ENCODE measurements around the gene C16orf46. TPM values are rescaled to one million over a fixed set of nuclear protein-coding genes. Genes with fewer than 3 reads are reported as not detected.

Gene C16orf46
- total RNA-seq, 1 donor from 2014 or later: 0.86 TPM

- DNase-seq: no peak
- H3K36me3 Mint-ChIP-seq (ENCODE audit: low read depth): no peaks in the 10 kb centered on the region
- H3K27ac Mint-ChIP-seq: no peak overlapping the region
- H3K27me3 Mint-ChIP-seq: peaks cover 1% of the 10 kb centered on the region
- H3K4me1 Mint-ChIP-seq: peaks cover 2% of the 10 kb centered on the region
- intact Hi-C loops (cut with micrococcal nuclease): no loop called here
- no peaks in the 10 kb centered on the region for H3K9me3 Mint-ChIP-seq
- no peak overlapping the region for H3K4me3 Mint-ChIP-seq
Observed at GRCh38 chr16:81066681-81067080, 10.4 kb downstream of the C16orf46 start.

GRCh38 chr16:81061871-81062608 is 15.0 kb downstream of the C16orf46 start:
- no peak for DNase-seq
- Mint-ChIP-seq H3K4me3 (no peak overlapping the region), H3K36me3 (ENCODE audit: low read depth) (no peaks in the 10 kb centered on the region), H3K27me3 (no peaks in the 10 kb centered on the region), H3K4me1 (no peaks in the 10 kb centered on the region), H3K27ac (no peak overlapping the region), H3K9me3 (no peaks in the 10 kb centered on the region)
- intact Hi-C loops (cut with micrococcal nuclease): no loop called here

GRCh38 chr16:81061307-81061640 is 15.8 kb downstream of the C16orf46 start:
- H3K4me1 Mint-ChIP-seq: no peaks in the 10 kb centered on the region
- intact Hi-C loops (cut with micrococcal nuclease): no loop called here

GRCh38 chr16:81060576-81061306 is 16.3 kb downstream of the C16orf46 start:
- Mint-ChIP-seq H3K4me1 (no peaks in the 10 kb centered on the region), H3K27ac (peak overlapping the region; percentile 29), H3K36me3 (ENCODE audit: low read depth) (no peaks in the 10 kb centered on the region), H3K4me3 (no peak overlapping the region), H3K9me3 (no peaks in the 10 kb centered on the region), H3K27me3 (no peaks in the 10 kb centered on the region)
- DNase-seq: no peak
- intact Hi-C loops (cut with micrococcal nuclease): no loop called here

More at GRCh38 chr16:81061307-81061640, 15.8 kb downstream of the C16orf46 start:
- Mint-ChIP-seq H3K4me3 (no peak overlapping the region), H3K27me3 (no peaks in the 10 kb centered on the region), H3K27ac (no peak overlapping the region), H3K9me3 (no peaks in the 10 kb centered on the region), H3K36me3 (ENCODE audit: low read depth) (no peaks in the 10 kb centered on the region)
- DNase-seq: no peak

GRCh38 chr16:81053761-81054160 is 23.3 kb downstream of the C16orf46 start:
- Mint-ChIP-seq H3K4me3 (no peak overlapping the region), H3K9me3 (peaks cover 19% of the 10 kb centered on the region), H3K27ac (no peak overlapping the region), H3K27me3 (peaks cover 2% of the 10 kb centered on the region), H3K36me3 (ENCODE audit: low read depth) (peaks cover 4% of the 10 kb centered on the region), H3K4me1 (no peaks in the 10 kb centered on the region)
- intact Hi-C loops (cut with micrococcal nuclease): no loop called here
- DNase-seq: no peak

- Mint-ChIP-seq H3K9me3 (peaks cover 3% of the 10 kb centered on the region), H3K36me3 (ENCODE audit: low read depth) (peaks cover 63% of the 10 kb centered on the region)
Observed at GRCh38 chr16:81042821-81043220, 34.2 kb downstream of the C16orf46 start.

GRCh38 chr16:81041696-81042095 is 35.3 kb downstream of the C16orf46 start:
- no peak overlapping the region for H3K4me3 Mint-ChIP-seq
- H3K27me3 Mint-ChIP-seq: no peaks in the 10 kb centered on the region
- no peak overlapping the region for H3K27ac Mint-ChIP-seq
- H3K36me3 Mint-ChIP-seq (ENCODE audit: low read depth): peaks cover 64% of the 10 kb centered on the region
- no peaks in the 10 kb centered on the region for H3K9me3 Mint-ChIP-seq
- intact Hi-C loops (cut with micrococcal nuclease): no loop called here
- H3K4me1 Mint-ChIP-seq: peaks cover 14% of the 10 kb centered on the region
- no peak for DNase-seq

More at GRCh38 chr16:81042821-81043220, 34.2 kb downstream of the C16orf46 start:
- DNase-seq: no peak
- intact Hi-C loops (cut with micrococcal nuclease): no loop called here
- no peak overlapping the region for H3K27ac Mint-ChIP-seq
- no peak overlapping the region for H3K4me3 Mint-ChIP-seq
- H3K27me3 Mint-ChIP-seq: no peaks in the 10 kb centered on the region
- peaks cover 5% of the 10 kb centered on the region for H3K4me1 Mint-ChIP-seq

- no peaks in the 10 kb centered on the region for H3K27me3 Mint-ChIP-seq
- H3K4me1 Mint-ChIP-seq: peaks cover 17% of the 10 kb centered on the region
- H3K9me3 Mint-ChIP-seq: no peaks in the 10 kb centered on the region
- H3K36me3 Mint-ChIP-seq (ENCODE audit: low read depth): peaks cover 62% of the 10 kb centered on the region
- H3K27ac Mint-ChIP-seq: no peak overlapping the region
- H3K4me3 Mint-ChIP-seq: no peak overlapping the region
- intact Hi-C loops (cut with micrococcal nuclease): no loop called here
- no peak for DNase-seq
Observed at GRCh38 chr16:81040842-81041241, 36.2 kb downstream of the C16orf46 start.

GRCh38 chr16:81040131-81040530 is 36.9 kb downstream of the C16orf46 start:
- no peaks in the 10 kb centered on the region for H3K27me3 Mint-ChIP-seq
- H3K36me3 Mint-ChIP-seq (ENCODE audit: low read depth): peaks cover 57% of the 10 kb centered on the region
- H3K4me3 Mint-ChIP-seq: no peak overlapping the region
- intact Hi-C loops (cut with micrococcal nuclease): no loop called here
- DNase-seq: no peak
- H3K27ac Mint-ChIP-seq: no peak overlapping the region
- no peaks in the 10 kb centered on the region for H3K9me3 Mint-ChIP-seq
- peaks cover 20% of the 10 kb centered on the region for H3K4me1 Mint-ChIP-seq

GRCh38 chr16:81036751-81037350 is 40.2 kb downstream of the C16orf46 start:
- peaks cover 22% of the 10 kb centered on the region for H3K4me1 Mint-ChIP-seq
- H3K9me3 Mint-ChIP-seq: no peaks in the 10 kb centered on the region
- DNase-seq: no peak
- peaks cover 30% of the 10 kb centered on the region for H3K36me3 Mint-ChIP-seq (ENCODE audit: low read depth)
- H3K27me3 Mint-ChIP-seq: no peaks in the 10 kb centered on the region
- intact Hi-C loops (cut with micrococcal nuclease): no loop called here
- H3K4me3 Mint-ChIP-seq: peak overlapping the region; percentile 88
- H3K27ac Mint-ChIP-seq: peak overlapping the region; percentile 69

GRCh38 chr16:81035975-81036750 is 40.9 kb downstream of the C16orf46 start:
- Mint-ChIP-seq H3K4me3 (peak overlapping the region; percentile 88), H3K36me3 (ENCODE audit: low read depth) (peaks cover 29% of the 10 kb centered on the region), H3K4me1 (peaks cover 22% of the 10 kb centered on the region), H3K9me3 (no peaks in the 10 kb centered on the region), H3K27me3 (no peaks in the 10 kb centered on the region), H3K27ac (peak overlapping the region; percentile 69)
- intact Hi-C loops (cut with micrococcal nuclease): loop anchor here (1.0 kb wide), 4 partner anchors 29 to 702 kb away; partner anchors contain the start of genes C16orf46, CENPN and GCSH
- DNase-seq: peak; percentile 79

GRCh38 chr16:81035398-81035974 is 41.6 kb downstream of the C16orf46 start, which contains the start of gene ATMIN:
Gene ATMIN (plus strand): TSS chr16:81035842. CDS start chr16:81035871, 29 bp downstream.
- no peaks in the 10 kb centered on the region for H3K27me3 Mint-ChIP-seq
- H3K4me3 Mint-ChIP-seq: peak within 1 kb of the TSS; percentile 88
- peak; percentile 97 for DNase-seq
- peak within 1 kb of the TSS; percentile 69 for H3K27ac Mint-ChIP-seq
- peaks cover 25% of the 10 kb centered on the region for H3K36me3 Mint-ChIP-seq (ENCODE audit: low read depth)
- H3K4me1 Mint-ChIP-seq: peaks cover 20% of the 10 kb centered on the region
- no peaks in the 10 kb centered on the region for H3K9me3 Mint-ChIP-seq
- intact Hi-C loops (cut with micrococcal nuclease): loop anchor here (1.0 kb wide), 4 partner anchors 28 to 703 kb away; partner anchors contain the start of genes C16orf46, CENPN and GCSH

GRCh38 chr16:81029930-81030604 is 47.0 kb downstream of the C16orf46 start:
- H3K27ac Mint-ChIP-seq: peak overlapping the region; percentile 58
- H3K36me3 Mint-ChIP-seq (ENCODE audit: low read depth): peaks cover 46% of the 10 kb centered on the region
- H3K4me3 Mint-ChIP-seq: no peak overlapping the region
- intact Hi-C loops (cut with micrococcal nuclease): no loop called here
- DNase-seq: no peak
- no peaks in the 10 kb centered on the region for H3K27me3 Mint-ChIP-seq
- peaks cover 3% of the 10 kb centered on the region for H3K9me3 Mint-ChIP-seq
- peaks cover 3% of the 10 kb centered on the region for H3K4me1 Mint-ChIP-seq

Measured in activated CD4-positive, alpha-beta T cell treated with anti-CD3 and anti-CD28 coated beads, Interleukin-2, amount 10 ng/mL, durations not matched to agents 24 days and 14 days (primary cell).